Measurements from ENCODE around the gene ARHGEF11.
A peak's percentile ranks its signal among the peaks of the same experiment; 100 is the strongest.

Gene ARHGEF11

DNA sequence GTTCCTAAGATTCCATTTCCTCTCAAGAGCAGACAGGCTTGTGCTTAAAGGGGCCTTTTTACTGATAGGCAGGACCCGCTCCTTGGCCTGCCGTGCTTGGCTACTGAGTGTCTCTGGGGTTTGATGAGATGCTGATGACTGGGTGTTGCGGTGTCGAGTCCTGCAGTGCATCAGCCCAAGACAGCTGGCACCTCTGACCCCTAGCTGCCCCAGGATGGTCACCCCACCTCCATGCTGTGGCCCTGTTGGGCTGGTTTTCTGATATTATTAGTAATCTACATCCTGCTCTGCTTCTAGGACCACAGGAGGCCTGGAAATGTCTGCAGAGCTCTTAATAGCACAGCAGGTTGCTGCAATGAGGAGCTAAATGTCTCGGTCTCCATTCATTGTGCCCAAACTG, 96.4 kb downstream of the ARHGEF11 start:
- Histone ChIP-seq H3K27ac (ENCODE audit: low read depth, low read length) (no peak overlapping the region), H3K79me2 (ENCODE audit: control insufficient read depth, low read length) (no peaks in the 10 kb centered on the region), H3K4me1 (ENCODE audit: control insufficient read depth, low read length) (no peaks in the 10 kb centered on the region), H3K9me2 (replicated peaks; ENCODE audit: control insufficient read depth, low read length) (no peaks in the 10 kb centered on the region), H3K9me3 (ENCODE audit: control insufficient read depth, insufficient read depth, low read length) (no peaks in the 10 kb centered on the region), H3K4me3 (ENCODE audit: low read length) (no peak overlapping the region), H3F3A (ENCODE audit: control insufficient read depth, insufficient read depth) (no peaks in the 10 kb centered on the region), H3K36me3 (ENCODE audit: control insufficient read depth, low read length) (no peaks in the 10 kb centered on the region; the same call in 1 of the 2 replicates), H3K27me3 (ENCODE audit: control insufficient read depth, low read length) (no peaks in the 10 kb centered on the region), H3K4me2 (ENCODE audit: low read length) (no peak overlapping the region), H4K20me1 (ENCODE audit: control insufficient read depth, insufficient read depth, low read depth, low read length) (no peaks in the 10 kb centered on the region)
- no peak for TF ChIP-seq EZH2phosphoT487 (IDR thresholded peaks at IDR 0.05; ENCODE audit: borderline replicate concordance, low read length)

- Histone ChIP-seq H3K4me1 (ENCODE audit: control insufficient read depth, low read length) (no peaks in the 10 kb centered on the region), H3K9me2 (replicated peaks; ENCODE audit: control insufficient read depth, low read length) (no peaks in the 10 kb centered on the region), H3K79me2 (ENCODE audit: control insufficient read depth, low read length) (no peaks in the 10 kb centered on the region), H3K27ac (ENCODE audit: low read depth, low read length) (no peak overlapping the region), H4K20me1 (ENCODE audit: control insufficient read depth, insufficient read depth, low read depth, low read length) (no peaks in the 10 kb centered on the region), H3K4me2 (ENCODE audit: low read length) (no peak overlapping the region), H3K27me3 (ENCODE audit: control insufficient read depth, low read length) (no peaks in the 10 kb centered on the region), H3K9me3 (ENCODE audit: control insufficient read depth, insufficient read depth, low read length) (no peaks in the 10 kb centered on the region), H3K36me3 (ENCODE audit: control insufficient read depth, low read length) (no peaks in the 10 kb centered on the region; the same call in 1 of the 2 replicates), H3K4me3 (ENCODE audit: low read length) (no peak overlapping the region), H3F3A (ENCODE audit: control insufficient read depth, insufficient read depth) (no peaks in the 10 kb centered on the region)
- no peak for TF ChIP-seq EZH2phosphoT487 (IDR thresholded peaks at IDR 0.05; ENCODE audit: borderline replicate concordance, low read length)
- TF ChIP-seq CTCF (IDR thresholded peaks at IDR 0.05; ENCODE audit: low read depth, low read length, poor library complexity, severe bottlenecking): peak; percentile 14
Observed at GRCh38 chr1:156948708-156949107, 96.8 kb downstream of the ARHGEF11 start.

DNA sequence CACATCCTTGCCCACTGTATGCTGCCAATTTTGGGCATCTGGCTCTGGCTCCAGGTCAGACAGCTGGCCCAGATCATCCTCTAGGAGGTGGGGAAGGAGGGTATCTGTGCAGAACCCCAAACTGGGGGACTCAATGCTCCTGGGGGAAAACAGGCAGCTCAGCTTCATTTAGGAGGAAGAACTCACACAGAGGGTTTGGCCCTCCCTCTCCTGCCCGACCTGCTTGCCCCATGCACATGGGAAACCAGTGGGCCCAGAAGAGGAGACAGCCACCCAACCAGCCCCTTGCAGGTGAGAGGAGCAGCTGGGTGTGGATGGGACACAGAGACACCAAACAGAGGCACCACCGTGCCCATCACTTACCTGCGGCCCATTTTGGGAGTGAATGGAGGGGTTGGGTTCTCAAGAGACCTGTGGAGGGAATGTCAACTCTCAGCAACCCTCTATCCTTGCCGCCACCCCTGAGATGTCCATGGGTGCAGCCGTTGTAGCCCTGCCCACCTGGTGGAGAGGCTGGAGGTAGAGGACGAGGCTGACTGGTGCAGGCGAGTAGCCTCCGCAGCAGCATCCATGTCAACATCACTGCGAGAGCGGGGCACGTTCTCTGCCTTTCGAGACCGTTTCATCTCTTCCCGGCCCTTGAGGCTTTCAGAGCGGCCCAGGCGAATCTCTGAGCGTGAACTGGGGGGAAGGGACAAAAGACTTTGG, 97.6 kb downstream of the ARHGEF11 start:
- no peaks in the 10 kb centered on the region for H3K9me2 ChIP-seq (replicated peaks; ENCODE audit: control insufficient read depth, low read length)
- H3K4me2 ChIP-seq (ENCODE audit: low read length): no peak overlapping the region
- H3K4me1 ChIP-seq (ENCODE audit: control insufficient read depth, low read length): no peaks in the 10 kb centered on the region
- no peak overlapping the region for H3K4me3 ChIP-seq (ENCODE audit: low read length)
- no peaks in the 10 kb centered on the region for H3K9me3 ChIP-seq (ENCODE audit: control insufficient read depth, insufficient read depth, low read length)
- TF ChIP-seq EZH2phosphoT487 (IDR thresholded peaks at IDR 0.05; ENCODE audit: borderline replicate concordance, low read length): no peak
- no peak for TF ChIP-seq CTCF (IDR thresholded peaks at IDR 0.05; ENCODE audit: low read depth, low read length, poor library complexity, severe bottlenecking)
- H3K27ac ChIP-seq (ENCODE audit: low read depth, low read length): no peak overlapping the region
- H3F3A ChIP-seq (ENCODE audit: control insufficient read depth, insufficient read depth): no peaks in the 10 kb centered on the region
- H3K36me3 ChIP-seq (ENCODE audit: control insufficient read depth, low read length): no peaks in the 10 kb centered on the region; the same call in 1 of the 2 replicates
- H4K20me1 ChIP-seq (ENCODE audit: control insufficient read depth, insufficient read depth, low read depth, low read length): no peaks in the 10 kb centered on the region
- H3K27me3 ChIP-seq (ENCODE audit: control insufficient read depth, low read length): no peaks in the 10 kb centered on the region
- H3K79me2 ChIP-seq (ENCODE audit: control insufficient read depth, low read length): no peaks in the 10 kb centered on the region

- Histone ChIP-seq H3K9me3 (ENCODE audit: control insufficient read depth, insufficient read depth, low read length) (no peaks in the 10 kb centered on the region), H4K20me1 (ENCODE audit: control insufficient read depth, insufficient read depth, low read depth, low read length) (no peaks in the 10 kb centered on the region), H3K79me2 (ENCODE audit: control insufficient read depth, low read length) (no peaks in the 10 kb centered on the region), H3K9me2 (replicated peaks; ENCODE audit: control insufficient read depth, low read length) (no peaks in the 10 kb centered on the region), H3K27me3 (ENCODE audit: control insufficient read depth, low read length) (no peaks in the 10 kb centered on the region), H3K4me2 (ENCODE audit: low read length) (no peak overlapping the region), H3K4me1 (ENCODE audit: control insufficient read depth, low read length) (no peaks in the 10 kb centered on the region), H3K27ac (ENCODE audit: low read depth, low read length) (no peak overlapping the region), H3K36me3 (ENCODE audit: control insufficient read depth, low read length) (no peaks in the 10 kb centered on the region; the same call in 1 of the 2 replicates), H3F3A (ENCODE audit: control insufficient read depth, insufficient read depth) (no peaks in the 10 kb centered on the region), H3K4me3 (ENCODE audit: low read length) (no peak overlapping the region)
- TF ChIP-seq CTCF (IDR thresholded peaks at IDR 0.05; ENCODE audit: low read depth, low read length, poor library complexity, severe bottlenecking) (no peak), EZH2phosphoT487 (IDR thresholded peaks at IDR 0.05; ENCODE audit: borderline replicate concordance, low read length) (no peak)
Observed at GRCh38 chr1:156947127-156947526, 98.4 kb downstream of the ARHGEF11 start.

All from DOHH2 (cell line).